ENCODE measurements around the gene MOCS3. TPM values are rescaled to one million over a fixed set of nuclear protein-coding genes. Genes with fewer than 3 reads are reported as not detected.

The MOCS3 gene
- total and polyA plus RNA-seq, 2 of the 13 experiments (the other 11 are each of a cell fraction or from before 2014, with no cell fraction given) = 3.7 to 8.4 TPM

DNA sequence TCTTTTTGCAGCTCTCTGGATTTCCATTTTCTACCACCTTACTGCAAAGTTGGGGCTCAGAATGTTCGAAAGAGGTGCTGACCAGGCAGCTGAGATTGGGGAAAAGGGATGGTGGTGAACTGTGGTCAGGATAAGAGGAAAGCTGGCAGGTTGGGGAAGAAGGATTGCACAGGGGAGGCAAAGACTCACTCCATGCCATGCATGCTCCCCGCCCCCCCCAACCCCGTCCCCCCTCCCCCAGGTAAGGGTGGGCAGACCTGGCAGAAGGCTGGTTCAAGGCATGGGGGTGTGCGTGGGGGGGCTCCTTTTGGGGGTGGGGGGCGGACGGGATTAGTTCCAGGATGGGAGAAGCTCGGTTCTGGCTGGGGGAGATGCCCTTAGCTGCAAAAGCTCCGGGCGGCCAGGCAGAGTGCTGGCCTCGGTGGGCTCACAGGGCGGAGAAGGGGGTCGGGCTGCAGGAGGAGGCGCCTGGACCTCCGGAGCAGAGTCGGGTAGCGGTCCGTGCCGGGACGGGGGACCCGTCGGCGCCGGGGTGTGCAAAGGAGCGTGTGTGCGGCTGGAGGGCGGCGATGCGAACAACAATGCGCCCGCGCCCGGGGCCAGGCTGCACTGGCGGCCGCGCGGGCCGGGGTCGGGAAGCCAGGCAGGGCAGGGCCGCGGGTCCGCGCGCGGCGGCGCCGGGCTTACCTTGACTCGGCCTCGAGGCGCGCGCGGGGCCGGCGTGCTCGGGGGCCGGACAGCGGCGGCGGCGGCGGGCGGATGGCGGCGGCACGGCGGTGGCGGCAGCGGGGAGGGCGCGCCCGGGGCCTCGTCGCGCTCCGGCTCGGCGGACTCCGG is 28.3 kb upstream of the MOCS3 start (continued):
- TF ChIP-seq, protein P1, sequence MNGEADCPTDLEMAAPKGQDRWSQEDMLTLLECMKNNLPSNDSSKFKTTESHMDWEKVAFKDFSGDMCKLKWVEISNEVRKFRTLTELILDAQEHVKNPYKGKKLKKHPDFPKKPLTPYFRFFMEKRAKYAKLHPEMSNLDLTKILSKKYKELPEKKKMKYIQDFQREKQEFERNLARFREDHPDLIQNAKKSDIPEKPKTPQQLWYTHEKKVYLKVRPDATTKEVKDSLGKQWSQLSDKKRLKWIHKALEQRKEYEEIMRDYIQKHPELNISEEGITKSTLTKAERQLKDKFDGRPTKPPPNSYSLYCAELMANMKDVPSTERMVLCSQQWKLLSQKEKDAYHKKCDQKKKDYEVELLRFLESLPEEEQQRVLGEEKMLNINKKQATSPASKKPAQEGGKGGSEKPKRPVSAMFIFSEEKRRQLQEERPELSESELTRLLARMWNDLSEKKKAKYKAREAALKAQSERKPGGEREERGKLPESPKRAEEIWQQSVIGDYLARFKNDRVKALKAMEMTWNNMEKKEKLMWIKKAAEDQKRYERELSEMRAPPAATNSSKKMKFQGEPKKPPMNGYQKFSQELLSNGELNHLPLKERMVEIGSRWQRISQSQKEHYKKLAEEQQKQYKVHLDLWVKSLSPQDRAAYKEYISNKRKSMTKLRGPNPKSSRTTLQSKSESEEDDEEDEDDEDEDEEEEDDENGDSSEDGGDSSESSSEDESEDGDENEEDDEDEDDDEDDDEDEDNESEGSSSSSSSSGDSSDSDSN (CRISPR knock-in tag; IDR thresholded peaks at IDR 0.05) = peak; percentile 50
- TF ChIP-seq, protein P2, sequence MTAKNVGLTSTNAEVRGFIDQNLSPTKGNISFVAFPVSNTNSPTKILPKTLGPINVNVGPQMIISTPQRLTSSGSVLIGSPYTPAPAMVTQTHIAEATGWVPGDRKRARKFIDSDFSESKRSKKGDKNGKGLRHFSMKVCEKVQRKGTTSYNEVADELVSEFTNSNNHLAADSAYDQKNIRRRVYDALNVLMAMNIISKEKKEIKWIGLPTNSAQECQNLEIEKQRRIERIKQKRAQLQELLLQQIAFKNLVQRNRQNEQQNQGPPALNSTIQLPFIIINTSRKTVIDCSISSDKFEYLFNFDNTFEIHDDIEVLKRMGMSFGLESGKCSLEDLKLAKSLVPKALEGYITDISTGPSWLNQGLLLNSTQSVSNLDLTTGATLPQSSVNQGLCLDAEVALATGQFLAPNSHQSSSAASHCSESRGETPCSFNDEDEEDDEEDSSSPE (CRISPR knock-in tag; IDR thresholded peaks at IDR 0.05) = no peak
- TF ChIP-seq, protein P3, sequence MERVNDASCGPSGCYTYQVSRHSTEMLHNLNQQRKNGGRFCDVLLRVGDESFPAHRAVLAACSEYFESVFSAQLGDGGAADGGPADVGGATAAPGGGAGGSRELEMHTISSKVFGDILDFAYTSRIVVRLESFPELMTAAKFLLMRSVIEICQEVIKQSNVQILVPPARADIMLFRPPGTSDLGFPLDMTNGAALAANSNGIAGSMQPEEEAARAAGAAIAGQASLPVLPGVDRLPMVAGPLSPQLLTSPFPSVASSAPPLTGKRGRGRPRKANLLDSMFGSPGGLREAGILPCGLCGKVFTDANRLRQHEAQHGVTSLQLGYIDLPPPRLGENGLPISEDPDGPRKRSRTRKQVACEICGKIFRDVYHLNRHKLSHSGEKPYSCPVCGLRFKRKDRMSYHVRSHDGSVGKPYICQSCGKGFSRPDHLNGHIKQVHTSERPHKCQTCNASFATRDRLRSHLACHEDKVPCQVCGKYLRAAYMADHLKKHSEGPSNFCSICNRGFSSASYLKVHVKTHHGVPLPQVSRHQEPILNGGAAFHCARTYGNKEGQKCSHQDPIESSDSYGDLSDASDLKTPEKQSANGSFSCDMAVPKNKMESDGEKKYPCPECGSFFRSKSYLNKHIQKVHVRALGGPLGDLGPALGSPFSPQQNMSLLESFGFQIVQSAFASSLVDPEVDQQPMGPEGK (CRISPR knock-in tag; IDR thresholded peaks at IDR 0.05) = peak; percentile 52
- TF ChIP-seq, protein P4, sequence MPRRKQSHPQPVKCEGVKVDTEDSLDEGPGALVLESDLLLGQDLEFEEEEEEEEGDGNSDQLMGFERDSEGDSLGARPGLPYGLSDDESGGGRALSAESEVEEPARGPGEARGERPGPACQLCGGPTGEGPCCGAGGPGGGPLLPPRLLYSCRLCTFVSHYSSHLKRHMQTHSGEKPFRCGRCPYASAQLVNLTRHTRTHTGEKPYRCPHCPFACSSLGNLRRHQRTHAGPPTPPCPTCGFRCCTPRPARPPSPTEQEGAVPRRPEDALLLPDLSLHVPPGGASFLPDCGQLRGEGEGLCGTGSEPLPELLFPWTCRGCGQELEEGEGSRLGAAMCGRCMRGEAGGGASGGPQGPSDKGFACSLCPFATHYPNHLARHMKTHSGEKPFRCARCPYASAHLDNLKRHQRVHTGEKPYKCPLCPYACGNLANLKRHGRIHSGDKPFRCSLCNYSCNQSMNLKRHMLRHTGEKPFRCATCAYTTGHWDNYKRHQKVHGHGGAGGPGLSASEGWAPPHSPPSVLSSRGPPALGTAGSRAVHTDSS (CRISPR knock-in tag; conservative IDR thresholded peaks at IDR 0.05) = no peak
- no peak for TF ChIP-seq KLF13 (CRISPR knock-in tag; IDR thresholded peaks at IDR 0.05)
- peak; percentile 40 for TF ChIP-seq SRSF1 (optimal IDR thresholded peaks at IDR 0.05; ENCODE audit: low read depth, low read length)
- peak; percentile 30 for TF ChIP-seq PCBP2 (optimal IDR thresholded peaks at IDR 0.05; ENCODE audit: low read depth, low read length, poor library complexity, severe bottlenecking)
- TF ChIP-seq ZFP37 (CRISPR knock-in tag; IDR thresholded peaks at IDR 0.05; ENCODE audit: borderline replicate concordance) = no peak
- peak; percentile 80; the same call in 1 of the 2 replicates for TF ChIP-seq ZNF773 (CRISPR knock-in tag; IDR thresholded peaks at IDR 0.05; ENCODE audit: borderline replicate concordance)
- TF ChIP-seq, protein P5, sequence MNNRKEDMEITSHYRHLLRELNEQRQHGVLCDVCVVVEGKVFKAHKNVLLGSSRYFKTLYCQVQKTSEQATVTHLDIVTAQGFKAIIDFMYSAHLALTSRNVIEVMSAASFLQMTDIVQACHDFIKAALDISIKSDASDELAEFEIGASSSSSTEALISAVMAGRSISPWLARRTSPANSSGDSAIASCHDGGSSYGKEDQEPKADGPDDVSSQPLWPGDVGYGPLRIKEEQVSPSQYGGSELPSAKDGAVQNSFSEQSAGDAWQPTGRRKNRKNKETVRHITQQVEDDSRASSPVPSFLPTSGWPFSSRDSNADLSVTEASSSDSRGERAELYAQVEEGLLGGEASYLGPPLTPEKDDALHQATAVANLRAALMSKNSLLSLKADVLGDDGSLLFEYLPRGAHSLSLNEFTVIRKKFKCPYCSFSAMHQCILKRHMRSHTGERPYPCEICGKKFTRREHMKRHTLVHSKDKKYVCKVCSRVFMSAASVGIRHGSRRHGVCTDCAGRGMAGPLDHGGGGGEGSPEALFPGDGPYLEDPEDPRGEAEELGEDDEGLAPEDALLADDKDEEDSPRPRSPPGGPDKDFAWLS (CRISPR knock-in tag; IDR thresholded peaks at IDR 0.05; ENCODE audit: borderline replicate concordance) = no peak
- peak; percentile 51; the same call in 1 of the 2 replicates for TF ChIP-seq ARNT2 (CRISPR knock-in tag; IDR thresholded peaks at IDR 0.05; ENCODE audit: low read depth)
- TF ChIP-seq, protein P6, sequence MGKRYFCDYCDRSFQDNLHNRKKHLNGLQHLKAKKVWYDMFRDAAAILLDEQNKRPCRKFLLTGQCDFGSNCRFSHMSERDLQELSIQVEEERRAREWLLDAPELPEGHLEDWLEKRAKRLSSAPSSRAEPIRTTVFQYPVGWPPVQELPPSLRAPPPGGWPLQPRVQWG (CRISPR knock-in tag; IDR thresholded peaks at IDR 0.05; ENCODE audit: borderline replicate concordance, low read depth) = no peak
- peak; percentile 15 for TF ChIP-seq RBM39 (IDR thresholded peaks at IDR 0.05; ENCODE audit: low read depth, low read length, poor library complexity, severe bottlenecking)
- no peak for TF ChIP-seq RARG (CRISPR knock-in tag; IDR thresholded peaks at IDR 0.05; ENCODE audit: low read depth)
- no peak for TF ChIP-seq XRCC5 (optimal IDR thresholded peaks at IDR 0.05; ENCODE audit: low read length)
- TF ChIP-seq ZNF883 (CRISPR knock-in tag; IDR thresholded peaks at IDR 0.05; ENCODE audit: not compliant biosample characterization) = peak; percentile 75
- no peak for TF ChIP-seq ZNF207 (IDR thresholded peaks at IDR 0.05; ENCODE audit: borderline replicate concordance)
- peak; percentile 47; the same call in 1 of the 2 replicates for TF ChIP-seq ZFYVE20 (CRISPR knock-in tag; IDR thresholded peaks at IDR 0.05; ENCODE audit: borderline replicate concordance, low read depth)

All from HepG2 (cell line).